Measurements from ENCODE around the gene CNBP.

CNBP gene

DNA sequence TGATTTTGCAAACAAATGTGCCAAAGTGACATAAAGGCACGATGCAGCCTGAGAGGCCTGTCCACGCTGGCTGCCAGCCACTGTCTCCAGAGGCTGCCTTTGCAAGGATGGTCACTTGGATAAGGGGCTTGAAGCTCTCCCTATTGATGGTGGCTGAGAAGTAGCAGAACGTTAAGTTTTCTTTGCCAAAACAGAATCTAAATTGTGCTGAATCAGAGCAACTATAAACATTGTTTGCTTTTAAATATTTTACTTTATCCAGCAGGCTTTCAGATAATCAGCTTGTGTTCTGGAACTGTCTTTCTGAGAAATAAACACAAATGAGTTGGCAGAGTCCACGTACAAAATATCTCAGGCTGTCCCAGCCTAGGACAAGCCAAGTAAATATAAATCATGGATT, 23.8 kb upstream of the CNBP start:
- TF ChIP-seq, protein P1, sequence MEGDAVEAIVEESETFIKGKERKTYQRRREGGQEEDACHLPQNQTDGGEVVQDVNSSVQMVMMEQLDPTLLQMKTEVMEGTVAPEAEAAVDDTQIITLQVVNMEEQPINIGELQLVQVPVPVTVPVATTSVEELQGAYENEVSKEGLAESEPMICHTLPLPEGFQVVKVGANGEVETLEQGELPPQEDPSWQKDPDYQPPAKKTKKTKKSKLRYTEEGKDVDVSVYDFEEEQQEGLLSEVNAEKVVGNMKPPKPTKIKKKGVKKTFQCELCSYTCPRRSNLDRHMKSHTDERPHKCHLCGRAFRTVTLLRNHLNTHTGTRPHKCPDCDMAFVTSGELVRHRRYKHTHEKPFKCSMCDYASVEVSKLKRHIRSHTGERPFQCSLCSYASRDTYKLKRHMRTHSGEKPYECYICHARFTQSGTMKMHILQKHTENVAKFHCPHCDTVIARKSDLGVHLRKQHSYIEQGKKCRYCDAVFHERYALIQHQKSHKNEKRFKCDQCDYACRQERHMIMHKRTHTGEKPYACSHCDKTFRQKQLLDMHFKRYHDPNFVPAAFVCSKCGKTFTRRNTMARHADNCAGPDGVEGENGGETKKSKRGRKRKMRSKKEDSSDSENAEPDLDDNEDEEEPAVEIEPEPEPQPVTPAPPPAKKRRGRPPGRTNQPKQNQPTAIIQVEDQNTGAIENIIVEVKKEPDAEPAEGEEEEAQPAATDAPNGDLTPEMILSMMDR (IDR thresholded peaks at IDR 0.05): no peak
- no peaks in the 10 kb centered on the region for H3K36me3 Mint-ChIP-seq (ENCODE audit: low read depth)
- DNase-seq: no peak
- peaks cover 14% of the 10 kb centered on the region for H3K27me3 Mint-ChIP-seq (ENCODE audit: low read depth, poor library complexity)
- H3K4me1 Mint-ChIP-seq: no peaks in the 10 kb centered on the region
- no peaks in the 10 kb centered on the region for H3K9me3 Mint-ChIP-seq
- H3K27ac Mint-ChIP-seq: no peak overlapping the region
- no peak overlapping the region for H3K4me3 Mint-ChIP-seq

DNA sequence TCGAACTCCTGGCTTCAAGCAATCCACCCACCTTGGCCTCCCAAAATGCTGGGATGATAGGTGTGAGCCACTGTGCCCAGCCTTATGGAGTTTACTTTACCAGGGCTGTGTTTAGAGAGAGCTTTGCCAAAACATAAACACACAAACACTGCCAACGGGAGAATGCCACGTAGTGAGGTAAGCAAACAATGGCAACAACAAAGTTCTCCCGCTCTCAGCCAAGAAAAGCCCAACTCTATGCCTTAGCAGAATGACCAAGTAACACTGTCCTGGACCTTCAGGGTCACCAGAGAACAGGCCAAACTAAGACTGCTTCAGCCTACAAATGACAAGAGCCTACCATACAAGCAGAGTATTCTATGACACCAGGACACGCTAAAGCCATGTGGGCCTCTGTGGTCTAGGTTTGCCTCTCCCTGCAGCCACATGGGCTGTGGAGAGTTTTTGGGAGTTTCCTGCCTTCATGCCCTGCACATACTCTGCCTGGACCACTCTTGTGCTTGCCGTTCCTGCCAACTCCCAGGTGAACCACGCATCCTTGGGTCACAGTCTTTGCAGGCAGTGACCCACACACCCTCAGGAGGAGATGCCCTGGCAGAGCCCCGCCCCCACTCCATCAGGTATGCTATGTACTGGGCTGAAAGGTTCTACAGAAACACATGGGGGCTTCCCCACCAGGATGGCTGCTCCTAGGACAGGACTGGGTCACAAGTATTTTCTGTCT, 21.6 kb upstream of the CNBP start:
- no peaks in the 10 kb centered on the region for H3K9me3 Mint-ChIP-seq
- no peak overlapping the region for H3K4me3 Mint-ChIP-seq
- TF ChIP-seq, protein P1 (IDR thresholded peaks at IDR 0.05): no peak
- no peak for DNase-seq
- H3K36me3 Mint-ChIP-seq (ENCODE audit: low read depth): no peaks in the 10 kb centered on the region
- H3K27ac Mint-ChIP-seq: no peak overlapping the region
- peaks cover 12% of the 10 kb centered on the region for H3K27me3 Mint-ChIP-seq (ENCODE audit: low read depth, poor library complexity)
- H3K4me1 Mint-ChIP-seq: no peaks in the 10 kb centered on the region

DNA sequence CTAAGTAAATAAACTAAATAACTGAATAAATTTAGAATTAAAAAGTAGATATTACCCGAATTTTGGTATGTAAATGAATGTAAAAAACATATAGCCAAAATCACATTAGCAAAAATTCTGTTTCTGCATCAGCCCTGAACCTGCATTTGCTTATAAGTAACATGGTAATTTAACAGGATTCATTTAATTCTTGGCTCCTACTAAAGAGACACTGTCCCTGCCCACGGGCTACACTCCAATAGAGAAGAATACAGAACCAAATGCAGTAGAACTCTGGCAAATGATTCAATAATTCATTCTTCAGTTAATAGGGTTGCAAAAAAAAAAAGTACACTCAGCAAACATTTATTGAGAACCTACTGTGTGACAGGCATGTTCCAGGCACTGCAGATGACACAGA, 20.8 kb upstream of the CNBP start:
- no peak for DNase-seq
- Mint-ChIP-seq H3K4me3 (no peak overlapping the region), H3K36me3 (ENCODE audit: low read depth) (peaks cover 4% of the 10 kb centered on the region), H3K27me3 (ENCODE audit: low read depth, poor library complexity) (peaks cover 9% of the 10 kb centered on the region), H3K27ac (no peak overlapping the region), H3K4me1 (no peaks in the 10 kb centered on the region), H3K9me3 (no peaks in the 10 kb centered on the region)
- TF ChIP-seq, protein P1 (IDR thresholded peaks at IDR 0.05): no peak

DNA sequence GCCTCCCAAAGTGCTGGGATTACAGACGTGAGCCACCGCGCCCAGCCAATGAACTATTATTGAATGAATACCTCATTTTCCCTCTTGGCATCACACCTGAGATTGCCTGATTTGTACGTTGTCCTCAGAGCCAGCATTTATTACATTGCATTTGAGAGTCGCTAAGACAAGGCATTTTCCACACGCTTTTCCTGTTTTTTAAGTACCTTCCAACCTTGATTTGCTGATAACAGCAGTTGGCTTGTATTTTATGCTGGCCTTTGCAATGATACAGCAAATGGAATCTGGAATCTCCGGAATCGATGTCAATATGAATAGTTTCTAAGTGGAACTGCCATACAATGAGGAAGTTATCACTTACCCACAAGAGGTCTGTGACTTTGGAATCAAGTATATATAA, 15.7 kb upstream of the CNBP start:
- peaks cover 3% of the 10 kb centered on the region for H3K27me3 Mint-ChIP-seq (ENCODE audit: low read depth, poor library complexity)

DNA sequence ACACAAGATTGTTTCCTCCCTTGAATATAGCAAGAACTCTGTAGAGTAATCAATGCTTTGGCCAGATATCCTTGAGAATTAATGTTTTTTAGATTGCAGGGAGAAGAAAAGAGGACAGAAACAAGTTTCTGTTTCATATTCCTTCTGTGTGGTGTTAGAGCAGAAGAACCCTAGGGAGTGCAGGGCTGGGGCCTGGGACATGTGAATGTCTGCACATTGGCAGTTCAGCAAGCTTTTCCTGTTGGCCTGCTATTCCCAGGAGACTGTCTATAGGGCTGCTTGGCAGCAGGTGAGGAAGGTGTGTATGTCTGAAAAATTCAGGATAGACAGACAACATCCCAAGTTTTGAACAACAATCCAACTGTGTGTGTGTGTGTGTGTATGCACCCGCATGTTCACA, 13.6 kb upstream of the CNBP start:
- Mint-ChIP-seq H3K27me3 (ENCODE audit: low read depth, poor library complexity) (peaks cover 3% of the 10 kb centered on the region), H3K4me3 (no peak overlapping the region), H3K4me1 (no peaks in the 10 kb centered on the region), H3K36me3 (ENCODE audit: low read depth) (peaks cover 7% of the 10 kb centered on the region), H3K27ac (no peak overlapping the region), H3K9me3 (no peaks in the 10 kb centered on the region)
- TF ChIP-seq, protein P1 (IDR thresholded peaks at IDR 0.05): no peak
- DNase-seq: no peak

More for the DNA sequence above, 15.7 kb upstream of the CNBP start:
- no peaks in the 10 kb centered on the region for H3K4me1 Mint-ChIP-seq
- no peaks in the 10 kb centered on the region for H3K9me3 Mint-ChIP-seq
- no peak overlapping the region for H3K27ac Mint-ChIP-seq
- DNase-seq: no peak
- peaks cover 7% of the 10 kb centered on the region for H3K36me3 Mint-ChIP-seq (ENCODE audit: low read depth)
- TF ChIP-seq, protein P1 (IDR thresholded peaks at IDR 0.05): no peak
- H3K4me3 Mint-ChIP-seq: no peak overlapping the region

DNA sequence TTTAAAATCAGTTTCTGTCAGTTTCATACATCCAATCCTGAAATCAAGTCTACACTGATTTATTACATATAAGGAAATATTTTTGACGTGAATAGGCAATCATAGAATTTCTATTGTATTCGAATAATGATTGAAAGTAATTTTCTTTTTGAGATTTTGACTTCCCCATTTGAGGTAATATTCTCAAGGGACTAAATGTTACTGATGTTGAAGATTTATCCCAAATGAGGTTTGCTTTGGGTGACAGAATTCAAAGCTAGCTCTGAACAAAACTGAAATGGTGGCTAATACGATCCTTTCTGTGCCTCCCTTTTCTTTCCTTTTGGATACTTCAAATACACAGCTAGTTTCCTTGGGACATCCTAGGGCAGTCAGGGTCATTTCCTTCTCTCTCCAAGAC, 12.9 kb upstream of the CNBP start:
- Mint-ChIP-seq H3K9me3 (no peaks in the 10 kb centered on the region), H3K4me3 (no peak overlapping the region), H3K36me3 (ENCODE audit: low read depth) (peaks cover 7% of the 10 kb centered on the region), H3K27ac (no peak overlapping the region), H3K4me1 (no peaks in the 10 kb centered on the region), H3K27me3 (ENCODE audit: low read depth, poor library complexity) (no peaks in the 10 kb centered on the region)
- TF ChIP-seq, protein P1 (IDR thresholded peaks at IDR 0.05): no peak
- no peak for DNase-seq
